ENCODE measurements around the gene DNAAF3.
"Not testable (repeated sequence)": the region's sequence is repeated elsewhere in the genome, so short reads cannot be mapped to it uniquely, and the experiment has no call there.

The DNAAF3 gene

DNA sequence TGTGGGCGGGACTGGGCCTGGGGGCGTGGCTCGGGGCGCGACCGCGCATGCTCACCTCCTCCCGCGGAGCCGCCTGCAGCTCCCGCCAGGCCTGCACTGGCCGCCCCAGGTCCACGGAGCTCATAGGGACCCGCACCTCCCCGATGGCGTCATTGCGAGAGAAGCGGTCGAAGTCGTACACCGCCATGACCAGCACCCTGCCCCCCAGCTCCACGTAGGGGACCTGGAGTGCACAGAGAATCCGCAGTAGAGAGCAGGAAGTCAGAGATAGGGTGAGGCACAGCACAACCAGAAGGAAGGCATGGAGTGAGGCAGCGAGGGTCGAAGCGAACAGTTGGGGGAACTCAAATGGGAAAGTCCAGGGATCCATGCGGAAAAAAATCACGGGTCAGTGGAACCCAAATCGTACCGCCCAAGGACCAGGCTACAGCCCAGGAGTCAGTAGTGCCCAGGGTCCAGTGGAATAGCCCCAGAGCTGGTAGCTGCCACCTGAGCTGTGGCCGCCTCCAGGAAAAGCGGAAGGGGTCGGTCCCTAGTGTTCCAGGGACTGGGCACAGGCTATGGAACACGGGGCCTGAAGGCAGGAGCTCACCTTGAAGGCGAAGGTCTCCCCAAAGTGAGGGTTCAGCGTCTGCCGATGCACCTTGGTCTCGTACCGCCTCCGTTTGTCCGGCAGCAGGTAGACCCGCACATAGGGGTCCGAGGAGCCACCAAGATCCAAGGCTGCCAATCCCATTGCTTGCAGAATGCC, 8.9 kb upstream of the DNAAF3 start:
- no peak for DNase-seq

GRCh38 chr19:55174425-55175116, 8.2 kb upstream of the DNAAF3 start:
- DNase-seq = no peak

- DNase-seq = peak; percentile 31
Observed at GRCh38 chr19:55173714-55174409, 7.4 kb upstream of the DNAAF3 start.

GRCh38 chr19:55173186-55173713, 6.8 kb upstream of the DNAAF3 start:
- no peak for DNase-seq

GRCh38 chr19:55172741-55173140, 6.3 kb upstream of the DNAAF3 start:
- DNase-seq = no peak

- DNase-seq = not testable (repeated sequence)
Observed at GRCh38 chr19:55172318-55172717, 5.9 kb upstream of the DNAAF3 start.

DNA sequence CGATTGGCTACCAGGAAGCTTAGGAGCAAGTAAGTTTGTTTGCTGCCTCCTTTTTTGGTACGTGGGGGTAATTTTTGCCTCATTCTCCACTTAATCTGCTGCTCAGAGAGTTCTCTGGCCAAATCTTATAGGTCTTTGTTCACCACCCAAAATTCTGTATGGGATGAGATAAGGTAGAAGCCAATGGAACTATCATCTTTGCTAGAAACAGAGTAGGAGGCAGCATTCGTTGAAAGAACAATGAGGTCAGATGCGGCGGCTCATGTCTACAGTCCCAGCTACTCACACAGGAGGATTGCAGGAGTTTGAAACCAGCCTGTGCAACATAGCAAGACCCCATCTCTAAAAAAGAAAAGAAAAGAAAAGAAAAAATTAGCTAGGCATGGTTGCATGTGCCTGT, 5.0 kb upstream of the DNAAF3 start:
- no peak for DNase-seq

- no peak for DNase-seq
Observed at GRCh38 chr19:55169136-55169535, 2.7 kb upstream of the DNAAF3 start.

DNA sequence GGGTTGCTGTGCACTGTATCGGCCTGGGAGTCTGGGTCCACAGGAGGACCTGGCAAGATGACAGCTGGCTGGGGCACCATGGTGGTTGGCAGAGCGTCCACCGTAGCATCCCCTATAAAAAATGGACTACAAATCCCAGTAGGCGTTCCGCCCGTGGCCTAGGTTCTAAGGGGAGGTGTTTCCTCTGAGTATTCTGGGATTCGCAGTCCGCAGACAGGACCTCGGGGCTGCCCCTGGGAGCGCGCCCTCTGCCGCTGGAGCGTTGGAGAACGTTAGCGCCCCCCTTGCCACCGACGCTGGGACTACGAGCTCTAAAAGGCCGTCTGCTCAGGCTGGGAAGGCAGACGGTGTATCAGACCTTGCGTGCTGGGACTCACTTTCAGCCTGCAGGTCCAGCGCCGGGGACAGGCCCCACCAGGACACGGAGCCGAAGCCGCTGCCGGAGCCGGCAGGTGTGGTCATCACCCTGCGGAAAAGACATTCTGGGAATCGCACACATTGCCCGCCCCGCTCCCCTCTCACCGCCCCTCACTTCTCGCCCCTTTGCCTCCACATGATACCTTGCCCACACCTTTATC, 372 bp downstream of the DNAAF3 start:
- peak; percentile 65 for DNase-seq

DNA sequence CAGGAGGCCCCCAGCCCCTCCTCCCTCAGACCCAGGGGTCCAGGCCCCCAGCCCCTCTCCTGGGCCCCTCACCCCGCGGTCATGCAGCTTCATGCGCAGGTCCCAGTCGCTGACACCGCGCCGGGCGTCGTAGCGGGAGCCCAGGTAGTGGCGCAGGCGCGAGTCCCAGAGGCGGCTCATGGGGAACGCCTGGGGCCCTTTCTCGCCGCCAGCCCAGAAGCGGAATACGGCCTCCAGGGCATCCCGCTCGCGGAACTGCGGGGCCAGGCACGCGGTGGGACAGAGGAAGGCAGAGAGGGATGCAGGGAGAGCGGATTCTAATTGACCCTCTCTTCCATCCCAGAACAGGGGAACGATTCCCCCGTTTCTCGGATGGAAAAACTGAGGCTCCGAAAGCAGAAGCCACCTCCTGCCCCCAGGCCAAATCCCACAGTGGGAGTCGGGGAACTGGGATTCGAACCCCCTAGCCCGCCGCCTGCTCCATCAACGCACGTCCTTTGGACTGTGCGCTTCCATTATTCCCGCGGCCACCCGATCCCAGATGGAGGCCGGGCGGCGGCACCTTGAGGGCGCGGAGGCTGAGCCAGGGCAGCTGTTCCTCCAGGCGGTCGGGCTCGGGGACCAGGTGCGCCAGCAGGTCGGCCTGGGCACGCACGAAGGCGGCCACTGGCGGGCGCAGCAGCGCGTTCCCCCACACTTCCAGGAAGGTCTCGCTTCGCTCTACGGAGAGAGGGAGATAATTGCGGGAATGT, 4.7 kb downstream of the DNAAF3 start:
- DNase-seq = no peak

DNA sequence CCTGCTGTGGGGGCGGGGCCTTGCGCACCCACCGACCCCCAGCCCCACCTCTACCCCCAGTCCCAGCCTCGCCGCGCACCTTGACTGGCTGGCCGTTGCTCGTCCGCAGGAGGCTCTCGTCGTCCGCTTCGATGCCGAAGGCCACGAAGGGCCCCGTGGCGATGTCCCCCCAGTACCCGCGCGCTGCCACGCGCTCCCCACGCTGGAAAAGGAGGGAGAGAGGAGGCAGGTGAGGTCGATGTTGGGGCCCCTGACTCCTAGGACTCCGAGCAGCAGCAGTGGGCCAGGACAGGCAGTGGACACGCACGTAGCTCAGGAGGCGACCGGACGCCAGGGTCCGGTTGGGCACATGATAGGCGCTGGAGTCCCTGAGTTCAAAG, 5.4 kb downstream of the DNAAF3 start:
- DNase-seq = no peak

GRCh38 chr19:55160128-55160985, 6.1 kb downstream of the DNAAF3 start:
- DNase-seq = peak; percentile 88

- DNase-seq = no peak
Observed at GRCh38 chr19:55158848-55159749, 7.3 kb downstream of the DNAAF3 start.

- DNase-seq = no peak
Observed at GRCh38 chr19:55158423-55158822, 8.0 kb downstream of the DNAAF3 start.

GRCh38 chr19:55157064-55157908, 9.1 kb downstream of the DNAAF3 start, which contains the start of gene TNNI3:
Gene TNNI3, minus strand, starts transcription at chr19:55157732. Its CDS starts 143 bp downstream, at chr19:55157589.
- no peak for DNase-seq

DNA sequence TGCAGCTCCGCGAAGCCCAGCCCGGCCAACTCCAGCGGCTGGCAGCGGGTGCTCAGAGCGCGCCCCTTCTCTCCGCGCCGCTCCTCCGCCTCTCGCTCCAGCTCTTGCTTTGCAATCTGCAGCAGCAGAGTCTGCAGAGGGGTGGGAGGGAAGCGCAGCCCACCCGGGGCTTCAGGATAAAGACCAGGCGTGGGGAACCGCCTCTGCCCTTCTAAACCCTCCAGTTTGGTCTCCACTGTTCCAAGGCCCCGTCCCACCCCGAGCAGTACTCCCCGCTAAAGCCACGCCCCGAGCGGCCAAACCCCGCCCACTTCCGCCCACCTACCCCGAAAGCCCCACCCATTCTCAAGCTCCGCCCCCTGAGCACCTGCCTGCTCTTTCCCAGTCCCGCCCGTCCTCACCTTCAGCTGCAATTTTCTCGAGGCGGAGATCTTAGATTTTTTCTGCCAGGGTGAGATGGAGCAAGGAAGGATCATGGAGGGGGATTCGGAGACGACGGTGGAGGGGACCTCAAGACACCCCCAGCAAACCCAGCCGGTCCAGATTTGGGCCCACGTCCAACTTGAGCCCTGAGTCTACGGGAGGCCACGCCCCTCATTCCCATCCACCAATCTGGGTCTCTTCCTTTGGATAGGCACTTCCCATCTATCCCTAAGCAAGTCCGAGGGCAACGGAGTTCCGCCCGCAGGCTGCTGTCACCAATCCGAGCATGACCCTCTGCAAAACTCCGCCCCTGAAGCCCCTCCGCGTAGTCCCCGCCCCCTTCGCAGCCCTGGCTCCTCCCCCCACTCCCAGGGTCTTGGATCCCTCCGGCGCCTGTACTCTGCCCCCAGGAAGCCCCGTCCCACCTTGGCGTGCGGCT, 10.0 kb downstream of the DNAAF3 start:
- DNase-seq = no peak

- DNase-seq = not testable (repeated sequence)
Observed at GRCh38 chr19:55155784-55156183, 10.6 kb downstream of the DNAAF3 start.

- no peak for DNase-seq
Observed at GRCh38 chr19:55153652-55154264, 12.7 kb downstream of the DNAAF3 start.

Measured in CD4-positive, alpha-beta T cell treated with Interleukin-15 for 1 hour (primary cell).